Peyer's patch (tissue), 4 donors: ENCODE measurements around the gene GPX1. TPM values are rescaled to one million over a fixed set of nuclear protein-coding genes. Genes with fewer than 3 reads are reported as not detected.

Experiments
- DNase-seq, 3 donors: peaks; one replicate each; pipeline ENCODE4 v3.0.0-alpha.2; 2017 to 2019
- H3K27ac ChIP-seq, 4 donors: fragments of 200-600 bp; sonication (generic); one replicate each; pipeline ENCODE4 v1.5.1; 2016 to 2019
- H3K27me3 ChIP-seq, 2 donors: fragments of 200-600 bp; sonication (generic); one replicate each; pipeline ENCODE4 v1.5.1; 2019
- H3K36me3 ChIP-seq, 3 donors: fragments of 200-600 bp; sonication (generic); one replicate each; pipeline ENCODE4 v1.5.1; 2016 to 2019
- H3K4me1 ChIP-seq, 4 donors: fragments of 200-600 bp; sonication (generic); one replicate each; pipeline ENCODE4 v1.5.1; 2016 to 2019
- H3K4me3 ChIP-seq, 4 donors: fragments of 200-600 bp; sonication (generic); 1 replicate in 3 of 4; 2 replicates in 1 of 4; pipeline ENCODE4 v1.5.1; 2016 to 2019; ENCODE audit warnings: mild to moderate bottlenecking in 1 of 4
- H3K9me3 ChIP-seq, 4 donors: fragments of 200-600 bp; sonication (generic); one replicate each; pipeline ENCODE4 v1.5.1; 2016 to 2019; ENCODE audit warnings: mild to moderate bottlenecking in 1 of 4
- CTCF ChIP-seq, 6 experiments: fragments of 450-650 bp in 4 of 6; fragments of 200-600 bp in 2 of 6; sonication (generic) in 1 of 6; IDR thresholded peaks; one replicate each; pipeline ENCODE4 v1.5.1; 2017 to 2019; ENCODE audit warnings: antibody characterized with exemption in 6 of 6, mild to moderate bottlenecking in 3 of 6, moderate library complexity in 1 of 6
- POLR2A ChIP-seq, 2 donors: fragments of 450-650 bp; IDR thresholded peaks; one replicate each; pipeline ENCODE4 v1.5.1; 2017; ENCODE audit warnings: antibody characterized with exemption in 2 of 2, mild to moderate bottlenecking in 2 of 2, moderate library complexity in 2 of 2
- total RNA-seq, 4 donors: library from RNA; depleted of rRNA; stranded (reverse); fragments of >200 nt; gene quantifications; one replicate each; pipeline ENCODE4 v1.1.0, GENCODE V29; 2016

Gene GPX1
- total RNA-seq, 4 donors from 2014 or later, result 104 to 161 (median 130) TPM

GRCh38 chr3:49313896-49314688 is 44.1 kb downstream of the GPX1 start:
- Histone ChIP-seq H3K9me3 (no peaks in the 10 kb centered on the region), H3K27me3 (no peaks in the 10 kb centered on the region), H3K4me3 (no peak overlapping the region), H3K4me1 (no peaks in the 10 kb centered on the region), H3K36me3 (peaks cover 0 to 87% (median 0%) of the 10 kb centered on the region in 3 donors), H3K27ac (no peak overlapping the region)
- no peak for DNase-seq
- TF ChIP-seq POLR2A (IDR thresholded peaks at IDR 0.05) (no peak), CTCF (IDR thresholded peaks at IDR 0.05) (no peak)

GRCh38 chr3:49311283-49311682 is 46.9 kb downstream of the GPX1 start:
- peaks cover 0 to 87% (median 0%) of the 10 kb centered on the region in 3 donors for H3K36me3 ChIP-seq
- no peaks in the 10 kb centered on the region for H3K27me3 ChIP-seq
- no peaks in the 10 kb centered on the region for H3K9me3 ChIP-seq
- no peaks in the 10 kb centered on the region for H3K4me1 ChIP-seq
- DNase-seq, result no peak
- H3K4me3 ChIP-seq, result no peak overlapping the region
- TF ChIP-seq POLR2A (IDR thresholded peaks at IDR 0.05), result no peak
- no peak for TF ChIP-seq CTCF (IDR thresholded peaks at IDR 0.05)
- no peak overlapping the region for H3K27ac ChIP-seq

- TF ChIP-seq CTCF (IDR thresholded peaks at IDR 0.05) (no peak), POLR2A (IDR thresholded peaks at IDR 0.05) (no peak)
- H3K4me1 ChIP-seq, result no peaks in the 10 kb centered on the region
- no peak overlapping the region for H3K27ac ChIP-seq
- no peak for DNase-seq
- no peaks in the 10 kb centered on the region for H3K9me3 ChIP-seq
- peaks cover 0 to 86% (median 0%) of the 10 kb centered on the region in 3 donors for H3K36me3 ChIP-seq
- no peaks in the 10 kb centered on the region for H3K27me3 ChIP-seq
- no peak overlapping the region for H3K4me3 ChIP-seq
Observed at GRCh38 chr3:49310677-49311076, 47.5 kb downstream of the GPX1 start.

Other genes with a start within 250 kb of the GPX1 start
- 10 to 100 TPM; 42.9 to 96.0 (median 61.8) TPM for gene USP19, start 237.5 kb downstream of the GPX1 start, total RNA-seq
- 100 to 1,000 TPM; 293 to 476 (median 348) TPM for gene LAMB2, start 225.3 kb downstream of the GPX1 start, total RNA-seq
- 10 to 100 TPM; 12.4 to 39.3 (median 37.5) TPM for gene CCDC71, start 192.0 kb downstream of the GPX1 start, total RNA-seq
- gene KLHDC8B, start 186.8 kb downstream of the GPX1 start, total RNA-seq, result 10 to 100 TPM in 1 of 4 donors, 1 to 10 TPM in 3; 3.9 to 13.7 (median 9.5) TPM
- gene C3orf62, start 81.1 kb downstream of the GPX1 start, total RNA-seq, result 10 to 100 TPM in 1 of 4 donors, 1 to 10 TPM in 3; 4.4 to 24.8 (median 5.3) TPM
- 100 to 1,000 TPM in 1 of 4 donors, 10 to 100 TPM in 3; 26.3 to 106 (median 47.5) TPM for gene USP4, start 18.3 kb downstream of the GPX1 start, total RNA-seq
- 100 to 1,000 TPM; 223 to 294 (median 274) TPM for gene RHOA, start 53.6 kb upstream of the GPX1 start, total RNA-seq
- gene TCTA, start 54.1 kb upstream of the GPX1 start, total RNA-seq, result 10 to 100 TPM; 12.4 to 56.4 (median 40.9) TPM
- 10 to 100 TPM; 13.3 to 32.9 (median 25.1) TPM for gene AMT, start 64.1 kb upstream of the GPX1 start, total RNA-seq
- gene NICN1, start 71.0 kb upstream of the GPX1 start, total RNA-seq, result 1 to 10 TPM in 3 of 4 donors, not detected in 1; 2.0 to 7.7 (median 7.6) TPM
- gene DAG1, start 111.9 kb upstream of the GPX1 start, total RNA-seq, result 10 to 100 TPM; 11.6 to 79.2 (median 62.6) TPM
- gene BSN, start 196.1 kb upstream of the GPX1 start, total RNA-seq, result 1 to 10 TPM in 1 of 4 donors, under 1 TPM in 3; 0.18 to 3.3 (median 0.85) TPM